Measurements from ENCODE around the gene PAK5. TPM values are rescaled to one million over a fixed set of nuclear protein-coding genes. Genes with fewer than 3 reads are reported as not detected.

Gene PAK5
- total RNA-seq, 4 donors from 2014 or later, result 0.22 TPM; not detected in 3

GRCh38 chr20:9815632-9816031, 23.2 kb downstream of the PAK5 start:
- H3K9me3 ChIP-seq, result no peaks in the 10 kb centered on the region
- H3K27ac ChIP-seq, result no peak overlapping the region
- no peak overlapping the region for H3K4me3 ChIP-seq
- no peak for DNase-seq (ENCODE audit: low spot score in 2 of 2)
- no peaks in the 10 kb centered on the region for H3K4me1 ChIP-seq
- H3K27me3 ChIP-seq, result no peaks in the 10 kb centered on the region
- no peak for TF ChIP-seq POLR2A (IDR thresholded peaks at IDR 0.05)
- TF ChIP-seq EP300 (IDR thresholded peaks at IDR 0.05), result no peak
- TF ChIP-seq CTCF (IDR thresholded peaks at IDR 0.05), result no peak
- H3K36me3 ChIP-seq, result no peaks in the 10 kb centered on the region

- Histone ChIP-seq H3K4me1 (no peaks in the 10 kb centered on the region), H3K9me3 (no peaks in the 10 kb centered on the region), H3K27ac (no peak overlapping the region), H3K36me3 (no peaks in the 10 kb centered on the region), H3K27me3 (no peaks in the 10 kb centered on the region), H3K4me3 (no peak overlapping the region)
- WGBS, 2 donors, result 75 to 84% methylated on average over 1 of the region's 1 CpG
- no peak for DNase-seq (ENCODE audit: low spot score in 2 of 2)
- TF ChIP-seq POLR2A (IDR thresholded peaks at IDR 0.05), result no peak
- no peak for TF ChIP-seq EP300 (IDR thresholded peaks at IDR 0.05)
- TF ChIP-seq CTCF (IDR thresholded peaks at IDR 0.05), result no peak
These were observed 28.1 kb downstream of the PAK5 start for GRCh38 chr20:9810738-9811137.

DNA sequence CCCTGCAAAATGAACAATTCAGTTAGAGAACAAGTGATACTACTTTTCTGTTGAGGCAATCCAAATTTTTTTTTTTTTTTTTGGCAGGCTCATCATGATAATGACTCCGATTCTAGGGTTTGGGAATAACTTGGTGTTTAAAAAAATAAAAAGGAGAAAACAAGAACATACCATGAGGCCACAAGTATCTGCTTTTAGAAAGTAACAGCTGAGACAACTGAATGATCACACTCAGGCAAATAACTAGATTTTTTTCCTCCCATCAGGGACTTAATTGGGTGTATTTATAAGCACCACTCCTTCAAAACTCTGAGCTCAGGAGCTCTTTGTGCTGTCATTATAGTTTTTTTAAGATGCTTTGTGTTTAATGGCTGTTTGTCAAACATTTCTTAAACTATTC, 29.6 kb downstream of the PAK5 start:
- WGBS, 2 donors, result 50 to 57% methylated on average over 1 of the region's 1 CpG

DNA sequence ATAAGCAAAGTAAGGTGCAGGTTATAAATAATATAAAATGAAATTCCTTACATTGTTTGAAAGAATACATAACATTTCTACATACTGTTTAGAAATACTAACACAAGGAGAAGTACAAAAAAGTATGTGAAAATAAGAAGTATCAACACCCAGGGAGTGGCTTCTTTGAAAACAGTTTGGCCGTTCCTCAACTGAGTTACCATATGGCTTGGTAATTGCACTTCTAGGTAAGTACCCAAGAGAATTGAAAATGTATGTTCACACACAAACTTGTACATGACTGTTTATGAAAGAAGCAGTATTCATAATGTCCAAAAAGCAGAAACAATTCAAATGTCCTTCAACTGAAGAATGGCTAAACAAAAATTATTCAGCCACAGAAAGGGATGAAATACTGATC, 30.7 kb downstream of the PAK5 start:
- H3K4me1 ChIP-seq, result no peaks in the 10 kb centered on the region
- H3K36me3 ChIP-seq, result no peaks in the 10 kb centered on the region
- no peaks in the 10 kb centered on the region for H3K27me3 ChIP-seq
- DNase-seq (ENCODE audit: low spot score in 2 of 2), result no peak
- H3K9me3 ChIP-seq, result no peaks in the 10 kb centered on the region
- H3K4me3 ChIP-seq, result no peak overlapping the region
- WGBS, 2 donors, result 90 to 94% methylated on average over 1 of the region's 1 CpG
- TF ChIP-seq EP300 (IDR thresholded peaks at IDR 0.05) (no peak), POLR2A (IDR thresholded peaks at IDR 0.05) (no peak)
- no peak overlapping the region for H3K27ac ChIP-seq

More for the DNA sequence above, 29.6 kb downstream of the PAK5 start:
- TF ChIP-seq CTCF (IDR thresholded peaks at IDR 0.05) (no peak), EP300 (IDR thresholded peaks at IDR 0.05) (no peak), POLR2A (IDR thresholded peaks at IDR 0.05) (no peak)
- no peak for DNase-seq (ENCODE audit: low spot score in 2 of 2)
- no peaks in the 10 kb centered on the region for H3K9me3 ChIP-seq
- no peak overlapping the region for H3K4me3 ChIP-seq
- H3K4me1 ChIP-seq, result no peaks in the 10 kb centered on the region
- no peak overlapping the region for H3K27ac ChIP-seq
- H3K36me3 ChIP-seq, result no peaks in the 10 kb centered on the region
- no peaks in the 10 kb centered on the region for H3K27me3 ChIP-seq

DNA sequence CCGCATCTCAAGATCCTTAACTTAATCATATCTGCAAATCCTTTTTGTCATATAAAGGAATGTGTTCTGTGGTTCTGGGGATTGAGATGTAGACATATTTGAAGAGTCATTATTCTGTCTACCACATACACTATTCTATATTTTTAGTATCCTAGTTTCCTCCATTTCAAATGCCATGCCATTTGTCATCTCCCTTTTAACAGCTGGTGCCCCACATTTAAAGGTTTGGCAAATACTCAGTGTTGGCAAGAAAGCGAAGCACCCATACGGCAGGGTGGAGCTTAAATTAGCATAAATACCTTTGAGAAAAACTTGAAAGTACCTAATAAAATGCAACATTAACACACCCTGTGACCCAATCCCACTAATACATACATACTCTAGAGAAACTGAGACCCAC, 31.7 kb downstream of the PAK5 start:
- Histone ChIP-seq H3K4me1 (no peaks in the 10 kb centered on the region), H3K36me3 (no peaks in the 10 kb centered on the region), H3K27me3 (no peaks in the 10 kb centered on the region), H3K27ac (no peak overlapping the region), H3K4me3 (no peak overlapping the region), H3K9me3 (no peaks in the 10 kb centered on the region)
- DNase-seq (ENCODE audit: low spot score in 2 of 2), result no peak
- TF ChIP-seq CTCF (IDR thresholded peaks at IDR 0.05) (no peak), POLR2A (IDR thresholded peaks at IDR 0.05) (no peak), EP300 (IDR thresholded peaks at IDR 0.05) (no peak)
- WGBS, 2 donors, result 88 to 90% methylated on average over 3 of the region's 3 CpGs

DNA sequence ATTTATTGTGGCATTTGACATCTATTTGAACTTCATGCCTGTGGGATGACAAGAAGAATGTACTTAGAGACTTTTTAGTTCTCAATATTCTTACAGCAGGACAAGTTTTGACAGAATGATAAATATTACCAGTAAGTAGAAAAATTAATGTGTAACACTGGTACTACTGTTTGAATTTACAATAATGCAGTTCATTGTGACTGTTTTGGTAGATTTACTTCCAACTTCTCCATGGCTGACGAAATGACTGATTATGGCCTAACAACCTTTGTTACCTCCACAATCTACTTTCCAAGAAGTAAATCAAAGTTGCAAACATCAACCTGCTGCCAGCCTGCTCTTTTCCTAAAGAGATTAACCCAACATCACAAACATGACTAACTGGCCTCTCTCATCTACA, 38.5 kb downstream of the PAK5 start:
- Histone ChIP-seq H3K9me3 (no peaks in the 10 kb centered on the region), H3K27me3 (no peaks in the 10 kb centered on the region), H3K4me1 (no peaks in the 10 kb centered on the region), H3K36me3 (no peaks in the 10 kb centered on the region), H3K4me3 (no peak overlapping the region), H3K27ac (no peak overlapping the region)
- DNase-seq (ENCODE audit: low spot score in 2 of 2), result no peak
- WGBS, 2 donors, result 49 to 62% methylated on average over 1 of the region's 1 CpG
- TF ChIP-seq EP300 (IDR thresholded peaks at IDR 0.05) (no peak), CTCF (IDR thresholded peaks at IDR 0.05) (no peak), POLR2A (IDR thresholded peaks at IDR 0.05) (no peak)
